ENCODE results near the gene MANBA.
"Not testable (repeated sequence)": the region's sequence is repeated elsewhere in the genome, so short reads cannot be mapped to it uniquely, and the experiment has no call there.

Gene MANBA

GRCh38 chr4:102667001-102667400 is 93.8 kb downstream of the MANBA start:
- DNase-seq = no peak

GRCh38 chr4:102665527-102665926 is 95.2 kb downstream of the MANBA start:
- no peak for DNase-seq

- DNase-seq = no peak
Observed at GRCh38 chr4:102663073-102663472, 97.7 kb downstream of the MANBA start.

GRCh38 chr4:102657206-102657605 is 103.6 kb downstream of the MANBA start:
- no peak for DNase-seq

- DNase-seq = no peak
Observed at GRCh38 chr4:102647117-102647516, 113.7 kb downstream of the MANBA start.

GRCh38 chr4:102642631-102643298 is 118.0 kb downstream of the MANBA start:
- no peak for DNase-seq

GRCh38 chr4:102641793-102642192 is 119.0 kb downstream of the MANBA start:
- DNase-seq = no peak

GRCh38 chr4:102640669-102641068 is 120.1 kb downstream of the MANBA start:
- DNase-seq = no peak

- no peak for DNase-seq
Observed at GRCh38 chr4:102639598-102639997, 121.2 kb downstream of the MANBA start.

- no peak for DNase-seq
Observed at GRCh38 chr4:102638621-102639020, 122.1 kb downstream of the MANBA start.

- DNase-seq = no peak
Observed at GRCh38 chr4:102637391-102637790, 123.4 kb downstream of the MANBA start.

- DNase-seq = no peak
Observed at GRCh38 chr4:102633100-102633499, 127.7 kb downstream of the MANBA start.

GRCh38 chr4:102632241-102633065 is 128.3 kb downstream of the MANBA start:
- no peak for DNase-seq

GRCh38 chr4:102631616-102632015 is 129.2 kb downstream of the MANBA start:
- no peak for DNase-seq

GRCh38 chr4:102629673-102630072 is 131.1 kb downstream of the MANBA start:
- no peak for DNase-seq

- DNase-seq = no peak
Observed at GRCh38 chr4:102627831-102628523, 132.8 kb downstream of the MANBA start.

- DNase-seq = no peak
Observed at GRCh38 chr4:102625232-102625930, 135.4 kb downstream of the MANBA start.

- no peak for DNase-seq
Observed at GRCh38 chr4:102624505-102624904, 136.3 kb downstream of the MANBA start.

GRCh38 chr4:102623622-102624021 is 137.1 kb downstream of the MANBA start:
- peak; percentile 54 for DNase-seq

- DNase-seq = peak; percentile 34
Observed at GRCh38 chr4:102620697-102621497, 139.9 kb downstream of the MANBA start.

- not testable (repeated sequence) for DNase-seq
Observed at GRCh38 chr4:102619776-102620631, 140.8 kb downstream of the MANBA start.
